Activated CD4-positive, alpha-beta T cell treated with anti-CD3 and anti-CD28 coated beads, Interleukin-2, amount 50 U/mL, for 48 hours (primary cell): ENCODE measurements around the gene RB1.

Experiments
- DNase-seq, 2 experiments: peaks; one replicate each; pipeline ENCODE4 v3.0.0-alpha.2; 2020

Gene RB1

GRCh38 chr13:48500652-48501197 is 197.2 kb downstream of the RB1 start:
- DNase-seq = no peak

GRCh38 chr13:48501705-48502104 is 198.2 kb downstream of the RB1 start:
- no peak for DNase-seq

- DNase-seq = no peak
Measured at GRCh38 chr13:48502601-48503319, 199.2 kb downstream of the RB1 start.

GRCh38 chr13:48504606-48505005 is 201.1 kb downstream of the RB1 start:
- no peak for DNase-seq

GRCh38 chr13:48505012-48505411 is 201.5 kb downstream of the RB1 start:
- no peak for DNase-seq

- peak; percentile 34 to 51 for DNase-seq
Measured at GRCh38 chr13:48505597-48506091, 202.1 kb downstream of the RB1 start.

GRCh38 chr13:48506092-48506701 is 202.6 kb downstream of the RB1 start:
- no peak for DNase-seq

GRCh38 chr13:48507021-48507420 is 203.5 kb downstream of the RB1 start:
- DNase-seq = no peak

GRCh38 chr13:48508011-48508410 is 204.5 kb downstream of the RB1 start:
- DNase-seq = no peak

- no peak for DNase-seq
Measured at GRCh38 chr13:48510698-48511097, 207.1 kb downstream of the RB1 start.

GRCh38 chr13:48511621-48512230 is 208.2 kb downstream of the RB1 start:
- DNase-seq = no peak

- DNase-seq = no peak
Measured at GRCh38 chr13:48514793-48515192, 211.2 kb downstream of the RB1 start.

- no peak for DNase-seq
Measured at GRCh38 chr13:48515732-48516131, 212.2 kb downstream of the RB1 start.

- no peak for DNase-seq
Measured at GRCh38 chr13:48518083-48518482, 214.5 kb downstream of the RB1 start.

- DNase-seq = no peak
Measured at GRCh38 chr13:48526286-48526685, 222.7 kb downstream of the RB1 start.

GRCh38 chr13:48527955-48528354 is 224.4 kb downstream of the RB1 start:
- no peak for DNase-seq

- DNase-seq = no peak
Measured at GRCh38 chr13:48528720-48529119, 225.2 kb downstream of the RB1 start.

GRCh38 chr13:48530833-48531232 is 227.3 kb downstream of the RB1 start:
- DNase-seq = no peak
